ENCODE measurements around the gene PLPP4. TPM values are rescaled to one million over a fixed set of nuclear protein-coding genes. Genes with fewer than 3 reads are reported as not detected.

The PLPP4 gene
- total RNA-seq, 1 experiment from 2014 or later: 13.8 TPM

GRCh38 chr10:120562956-120563355 is 105.9 kb downstream of the PLPP4 start:
- no peaks in the 10 kb centered on the region for H3K36me3 ChIP-seq
- H3K27me3 ChIP-seq (replicated peaks): no peaks in the 10 kb centered on the region
- DNase-seq (ENCODE audit: low read depth in 1 of 2, low spot score in 2 of 2): no peak
- no peaks in the 10 kb centered on the region for H3K9me3 ChIP-seq (replicated peaks)
- no peak overlapping the region for H3K27ac ChIP-seq
- H3K4me3 ChIP-seq: no peak overlapping the region
- H3K4me1 ChIP-seq (replicated peaks): no peaks in the 10 kb centered on the region

GRCh38 chr10:120570418-120570817 is 113.4 kb downstream of the PLPP4 start:
- H3K4me1 ChIP-seq (replicated peaks): no peaks in the 10 kb centered on the region
- DNase-seq (ENCODE audit: low read depth in 1 of 2, low spot score in 2 of 2): no peak

GRCh38 chr10:120571266-120571665 is 114.2 kb downstream of the PLPP4 start:
- H3K27me3 ChIP-seq (replicated peaks): no peaks in the 10 kb centered on the region

More at GRCh38 chr10:120570418-120570817, 113.4 kb downstream of the PLPP4 start:
- Histone ChIP-seq H3K4me3 (no peak overlapping the region), H3K36me3 (no peaks in the 10 kb centered on the region), H3K27me3 (replicated peaks) (no peaks in the 10 kb centered on the region), H3K9me3 (replicated peaks) (no peaks in the 10 kb centered on the region), H3K27ac (no peak overlapping the region)

GRCh38 chr10:120572307-120572706 is 115.3 kb downstream of the PLPP4 start:
- Histone ChIP-seq H3K36me3 (no peaks in the 10 kb centered on the region), H3K27me3 (replicated peaks) (no peaks in the 10 kb centered on the region), H3K27ac (no peak overlapping the region), H3K4me3 (no peak overlapping the region), H3K9me3 (replicated peaks) (no peaks in the 10 kb centered on the region), H3K4me1 (replicated peaks) (no peaks in the 10 kb centered on the region)
- no peak for DNase-seq (ENCODE audit: low read depth in 1 of 2, low spot score in 2 of 2)

More at GRCh38 chr10:120571266-120571665, 114.2 kb downstream of the PLPP4 start:
- Histone ChIP-seq H3K9me3 (replicated peaks) (no peaks in the 10 kb centered on the region), H3K4me1 (replicated peaks) (no peaks in the 10 kb centered on the region), H3K27ac (no peak overlapping the region), H3K36me3 (no peaks in the 10 kb centered on the region), H3K4me3 (no peak overlapping the region)
- DNase-seq (ENCODE audit: low read depth in 1 of 2, low spot score in 2 of 2): no peak

GRCh38 chr10:120573355-120573754 is 116.3 kb downstream of the PLPP4 start:
- Histone ChIP-seq H3K9me3 (replicated peaks) (no peaks in the 10 kb centered on the region), H3K27ac (no peak overlapping the region), H3K4me1 (replicated peaks) (no peaks in the 10 kb centered on the region), H3K4me3 (no peak overlapping the region), H3K36me3 (no peaks in the 10 kb centered on the region), H3K27me3 (replicated peaks) (no peaks in the 10 kb centered on the region)
- no peak for DNase-seq (ENCODE audit: low read depth in 1 of 2, low spot score in 2 of 2)

- no peaks in the 10 kb centered on the region for H3K9me3 ChIP-seq (replicated peaks)
- no peak overlapping the region for H3K4me3 ChIP-seq
- no peaks in the 10 kb centered on the region for H3K36me3 ChIP-seq
- DNase-seq (ENCODE audit: low read depth in 1 of 2, low spot score in 2 of 2): no peak
- no peaks in the 10 kb centered on the region for H3K4me1 ChIP-seq (replicated peaks)
- H3K27ac ChIP-seq: no peak overlapping the region
- H3K27me3 ChIP-seq (replicated peaks): no peaks in the 10 kb centered on the region
Measured at GRCh38 chr10:120574981-120575380, 118.0 kb downstream of the PLPP4 start.

- H3K27ac ChIP-seq: no peak overlapping the region
- H3K4me3 ChIP-seq: no peak overlapping the region
- no peak for DNase-seq (ENCODE audit: low read depth in 1 of 2, low spot score in 2 of 2)
- no peaks in the 10 kb centered on the region for H3K4me1 ChIP-seq (replicated peaks)
- H3K27me3 ChIP-seq (replicated peaks): no peaks in the 10 kb centered on the region
- no peaks in the 10 kb centered on the region for H3K36me3 ChIP-seq
- H3K9me3 ChIP-seq (replicated peaks): no peaks in the 10 kb centered on the region
Measured at GRCh38 chr10:120575411-120575810, 118.4 kb downstream of the PLPP4 start.

- no peak overlapping the region for H3K4me3 ChIP-seq
- H3K27me3 ChIP-seq (replicated peaks): no peaks in the 10 kb centered on the region
- no peak overlapping the region for H3K27ac ChIP-seq
- H3K9me3 ChIP-seq (replicated peaks): no peaks in the 10 kb centered on the region
- no peaks in the 10 kb centered on the region for H3K4me1 ChIP-seq (replicated peaks)
- H3K36me3 ChIP-seq: no peaks in the 10 kb centered on the region
- no peak for DNase-seq (ENCODE audit: low read depth in 1 of 2, low spot score in 2 of 2)
Measured at GRCh38 chr10:120578134-120578533, 121.1 kb downstream of the PLPP4 start.

- H3K36me3 ChIP-seq: no peaks in the 10 kb centered on the region
- no peak overlapping the region for H3K4me3 ChIP-seq
- H3K4me1 ChIP-seq (replicated peaks): no peaks in the 10 kb centered on the region
- no peaks in the 10 kb centered on the region for H3K9me3 ChIP-seq (replicated peaks)
- no peak overlapping the region for H3K27ac ChIP-seq
- no peak for DNase-seq (ENCODE audit: low read depth in 1 of 2, low spot score in 2 of 2)
- no peaks in the 10 kb centered on the region for H3K27me3 ChIP-seq (replicated peaks)
Measured at GRCh38 chr10:120578890-120579289, 121.9 kb downstream of the PLPP4 start.

GRCh38 chr10:120580918-120581895 is 124.2 kb downstream of the PLPP4 start:
- Histone ChIP-seq H3K27me3 (replicated peaks) (no peaks in the 10 kb centered on the region), H3K36me3 (no peaks in the 10 kb centered on the region), H3K27ac (no peak overlapping the region), H3K4me1 (replicated peaks) (peaks cover 2% of the 10 kb centered on the region), H3K4me3 (no peak overlapping the region), H3K9me3 (replicated peaks) (no peaks in the 10 kb centered on the region)
- peak in 1 of 2 experiments; percentile 37 for DNase-seq (ENCODE audit: low read depth in 1 of 2, low spot score in 2 of 2)

- no peaks in the 10 kb centered on the region for H3K9me3 ChIP-seq (replicated peaks)
- DNase-seq (ENCODE audit: low read depth in 1 of 2, low spot score in 2 of 2): peak in 1 of 2 experiments; percentile 4
Measured at GRCh38 chr10:120582753-120583152, 125.7 kb downstream of the PLPP4 start.

GRCh38 chr10:120583424-120584108 is 126.5 kb downstream of the PLPP4 start:
- Histone ChIP-seq H3K36me3 (no peaks in the 10 kb centered on the region), H3K27ac (no peak overlapping the region), H3K9me3 (replicated peaks) (no peaks in the 10 kb centered on the region), H3K4me1 (replicated peaks) (peaks cover 7% of the 10 kb centered on the region), H3K4me3 (no peak overlapping the region), H3K27me3 (replicated peaks) (no peaks in the 10 kb centered on the region)
- peak in 1 of 2 experiments; percentile 5 for DNase-seq (ENCODE audit: low read depth in 1 of 2, low spot score in 2 of 2)

More at GRCh38 chr10:120582753-120583152, 125.7 kb downstream of the PLPP4 start:
- Histone ChIP-seq H3K4me3 (no peak overlapping the region), H3K4me1 (replicated peaks) (peaks cover 7% of the 10 kb centered on the region), H3K27ac (no peak overlapping the region), H3K36me3 (no peaks in the 10 kb centered on the region), H3K27me3 (replicated peaks) (no peaks in the 10 kb centered on the region)

- H3K36me3 ChIP-seq: no peaks in the 10 kb centered on the region
- peaks cover 7% of the 10 kb centered on the region for H3K4me1 ChIP-seq (replicated peaks)
- no peak overlapping the region for H3K4me3 ChIP-seq
- no peaks in the 10 kb centered on the region for H3K27me3 ChIP-seq (replicated peaks)
- H3K9me3 ChIP-seq (replicated peaks): no peaks in the 10 kb centered on the region
- no peak overlapping the region for H3K27ac ChIP-seq
- DNase-seq (ENCODE audit: low read depth in 1 of 2, low spot score in 2 of 2): peak in 1 of 2 experiments; percentile 1
Measured at GRCh38 chr10:120584786-120585185, 127.8 kb downstream of the PLPP4 start.

- Histone ChIP-seq H3K4me1 (replicated peaks) (peaks cover 7% of the 10 kb centered on the region), H3K9me3 (replicated peaks) (no peaks in the 10 kb centered on the region), H3K27ac (no peak overlapping the region), H3K36me3 (no peaks in the 10 kb centered on the region), H3K4me3 (no peak overlapping the region), H3K27me3 (replicated peaks) (no peaks in the 10 kb centered on the region)
- peak; percentile 43 to 46 for DNase-seq (ENCODE audit: low read depth in 1 of 2, low spot score in 2 of 2)
Measured at GRCh38 chr10:120586471-120586872, 129.4 kb downstream of the PLPP4 start.

Measured in SJSA1 (cell line).